ENCODE measurements around the gene NKIRAS1.
"Not testable (repeated sequence)": the region's sequence is repeated elsewhere in the genome, so short reads cannot be mapped to it uniquely, and the experiment has no call there.

The NKIRAS1 gene

GRCh38 chr3:23885210-23885609 lies 31.6 kb downstream of the NKIRAS1 start:
- H3K4me1 ChIP-seq (ENCODE audit: low read depth, poor library complexity, severe bottlenecking) = peaks cover 12% of the 10 kb centered on the region
- peaks cover 37% of the 10 kb centered on the region; the same call in 1 of the 2 replicates for H3K79me2 ChIP-seq (ENCODE audit: insufficient read depth, low read depth)
- H3K4me2 ChIP-seq = no peak overlapping the region
- no peaks in the 10 kb centered on the region for H3K36me3 ChIP-seq (ENCODE audit: insufficient read depth)
- TF ChIP-seq CTCF (conservative IDR thresholded peaks at IDR 0.05; ENCODE audit: low read depth, low read length) = no peak
- H3K4me3 ChIP-seq (IDR thresholded peaks at IDR 0.05; ENCODE audit: insufficient read depth, low read depth, low read length) = no peak overlapping the region
- 0 out of 2 replicates have a peak, but pooled peaks cover 9% of the 10 kb centered on the region for H4K20me1 ChIP-seq (ENCODE audit: insufficient read depth)
- no peaks in the 10 kb centered on the region for H3K27me3 ChIP-seq (ENCODE audit: insufficient read depth, low read depth)
- H3K27ac ChIP-seq = no peak overlapping the region
- H2AFZ ChIP-seq (ENCODE audit: low read depth) = no peak overlapping the region
- H3K9ac ChIP-seq = no peak overlapping the region

GRCh38 chr3:23884481-23884880 lies 32.3 kb downstream of the NKIRAS1 start:
- Histone ChIP-seq H2AFZ (ENCODE audit: low read depth) (no peak overlapping the region), H3K27ac (no peak overlapping the region), H4K20me1 (ENCODE audit: insufficient read depth) (0 out of 2 replicates have a peak, but pooled peaks cover 4% of the 10 kb centered on the region), H3K4me3 (IDR thresholded peaks at IDR 0.05; ENCODE audit: insufficient read depth, low read depth, low read length) (no peak overlapping the region), H3K79me2 (ENCODE audit: insufficient read depth, low read depth) (peaks cover 37% of the 10 kb centered on the region; the same call in 1 of the 2 replicates), H3K4me2 (no peak overlapping the region), H3K27me3 (ENCODE audit: insufficient read depth, low read depth) (no peaks in the 10 kb centered on the region), H3K9ac (no peak overlapping the region), H3K4me1 (ENCODE audit: low read depth, poor library complexity, severe bottlenecking) (peaks cover 12% of the 10 kb centered on the region), H3K36me3 (ENCODE audit: insufficient read depth) (no peaks in the 10 kb centered on the region)
- no peak for TF ChIP-seq CTCF (conservative IDR thresholded peaks at IDR 0.05; ENCODE audit: low read depth, low read length)

- no peak for TF ChIP-seq CTCF (conservative IDR thresholded peaks at IDR 0.05; ENCODE audit: low read depth, low read length)
- Histone ChIP-seq H3K36me3 (ENCODE audit: insufficient read depth) (0 out of 2 replicates have a peak, but pooled peaks cover 3% of the 10 kb centered on the region), H4K20me1 (ENCODE audit: insufficient read depth) (no peaks in the 10 kb centered on the region), H3K79me2 (ENCODE audit: insufficient read depth, low read depth) (peaks cover 37% of the 10 kb centered on the region; the same call in 1 of the 2 replicates), H2AFZ (ENCODE audit: low read depth) (no peak overlapping the region), H3K27ac (no peak overlapping the region), H3K4me3 (IDR thresholded peaks at IDR 0.05; ENCODE audit: insufficient read depth, low read depth, low read length) (no peak overlapping the region), H3K9ac (no peak overlapping the region), H3K4me2 (no peak overlapping the region), H3K4me1 (ENCODE audit: low read depth, poor library complexity, severe bottlenecking) (peaks cover 9% of the 10 kb centered on the region), H3K27me3 (ENCODE audit: insufficient read depth, low read depth) (no peaks in the 10 kb centered on the region)
Observed at GRCh38 chr3:23882487-23882918, 34.3 kb downstream of the NKIRAS1 start.

- H2AFZ ChIP-seq (ENCODE audit: low read depth); H4K20me1 ChIP-seq (ENCODE audit: insufficient read depth); H3K4me2 ChIP-seq: not testable (repeated sequence)
Observed at GRCh38 chr3:23881993-23882392, 34.8 kb downstream of the NKIRAS1 start.

GRCh38 chr3:23880703-23881339 lies 36.0 kb downstream of the NKIRAS1 start:
- H3K36me3 ChIP-seq (ENCODE audit: insufficient read depth) = 0 out of 2 replicates have a peak, but pooled peaks cover 3% of the 10 kb centered on the region
- H4K20me1 ChIP-seq (ENCODE audit: insufficient read depth) = no peaks in the 10 kb centered on the region
- H3K4me2 ChIP-seq = no peak overlapping the region
- no peak overlapping the region for H3K4me3 ChIP-seq (IDR thresholded peaks at IDR 0.05; ENCODE audit: insufficient read depth, low read depth, low read length)
- H3K4me1 ChIP-seq (ENCODE audit: low read depth, poor library complexity, severe bottlenecking) = peaks cover 5% of the 10 kb centered on the region
- H3K27me3 ChIP-seq (ENCODE audit: insufficient read depth, low read depth) = no peaks in the 10 kb centered on the region
- H3K27ac ChIP-seq = no peak overlapping the region
- H3K9ac ChIP-seq = no peak overlapping the region
- no peak overlapping the region for H2AFZ ChIP-seq (ENCODE audit: low read depth)
- TF ChIP-seq CTCF (conservative IDR thresholded peaks at IDR 0.05; ENCODE audit: low read depth, low read length) = no peak
- H3K79me2 ChIP-seq (ENCODE audit: insufficient read depth, low read depth) = peaks cover 39% of the 10 kb centered on the region

More at GRCh38 chr3:23881993-23882392, 34.8 kb downstream of the NKIRAS1 start:
- H3K27ac ChIP-seq; H3K27me3 ChIP-seq (ENCODE audit: insufficient read depth, low read depth); H3K4me3 ChIP-seq (IDR thresholded peaks at IDR 0.05; ENCODE audit: insufficient read depth, low read depth, low read length); H3K36me3 ChIP-seq (ENCODE audit: insufficient read depth); H3K9ac ChIP-seq; H3K4me1 ChIP-seq (ENCODE audit: low read depth, poor library complexity, severe bottlenecking): not testable (repeated sequence)
- H3K79me2 ChIP-seq (ENCODE audit: insufficient read depth, low read depth) = peaks cover 37% of the 10 kb centered on the region
